Trophoblast cell (in vitro differentiated cells and primary cell): ENCODE measurements around the gene COG8.
"Not testable (repeated sequence)": the region's sequence is repeated elsewhere in the genome, so short reads cannot be mapped to it uniquely, and the experiment has no call there.

Experiments
- DNase-seq, 2 donors: peaks; one replicate each; pipeline ENCODE4 v3.0.0-alpha.2; 2016
- H2AFZ ChIP-seq: 2 replicates; pipeline ENCODE4 v1.6.1; 2013; ENCODE audit warnings: low read length, moderate library complexity, mild to moderate bottlenecking; ENCODE audit not compliant: insufficient read depth, poor library complexity
- H2AK5ac ChIP-seq: 2 replicates; pipeline ENCODE4 v1.6.1; 2013; ENCODE audit warnings: mild to moderate bottlenecking, low read length
- H2BK120ac ChIP-seq: 2 replicates; pipeline ENCODE4 v1.6.1; 2013; ENCODE audit warnings: low read length, mild to moderate bottlenecking, moderate library complexity; ENCODE audit not compliant: insufficient read depth, poor library complexity
- H2BK12ac ChIP-seq: 2 replicates; pipeline ENCODE4 v1.6.1; 2013; ENCODE audit warnings: mild to moderate bottlenecking, low read length, moderate library complexity
- H2BK5ac ChIP-seq: 2 replicates; pipeline ENCODE4 v1.6.1; 2013; ENCODE audit warnings: low read length, low read depth, moderate library complexity, mild to moderate bottlenecking; ENCODE audit not compliant: poor library complexity
- H3K14ac ChIP-seq: 2 replicates; pipeline ENCODE4 v1.6.1; 2013; ENCODE audit warnings: mild to moderate bottlenecking, low read length
- H3K18ac ChIP-seq: 2 replicates; pipeline ENCODE4 v1.6.1; 2013; ENCODE audit warnings: mild to moderate bottlenecking, low read length
- H3K23ac ChIP-seq: 2 replicates; pipeline ENCODE4 v1.6.1; 2013; ENCODE audit warnings: low read length
- H3K27ac ChIP-seq: 2 replicates; pipeline ENCODE4 v1.5.1; 2013; ENCODE audit warnings: low read depth, mild to moderate bottlenecking, inconsistent platforms, low read length, moderate library complexity
- H3K27me3 ChIP-seq: 2 replicates; pipeline ENCODE4 v1.6.1; 2013; ENCODE audit warnings: inconsistent platforms, mild to moderate bottlenecking, low read length, moderate library complexity; ENCODE audit not compliant: insufficient read depth
- H3K36me3 ChIP-seq, 2 experiments: 1 replicate in 1 of 2; 2 replicates in 1 of 2; pipeline ENCODE4 v1.6.1; 2013; ENCODE audit warnings: low read length in 2 of 2, mild to moderate bottlenecking in 2 of 2, moderate library complexity in 1 of 2; ENCODE audit not compliant: insufficient read depth in 2 of 2, control insufficient read depth in 1 of 2
- H3K4ac ChIP-seq: 2 replicates; pipeline ENCODE4 v1.6.1; 2013; ENCODE audit warnings: low read depth, mild to moderate bottlenecking, low read length, moderate library complexity
- H3K4me1 ChIP-seq, 2 experiments: 1 replicate in 1 of 2; 2 replicates in 1 of 2; pipeline ENCODE4 v1.6.1; 2013; ENCODE audit warnings: low read length in 2 of 2, mild to moderate bottlenecking in 2 of 2, moderate library complexity in 1 of 2; ENCODE audit not compliant: insufficient read depth in 2 of 2, control insufficient read depth in 1 of 2
- H3K4me2 ChIP-seq: 2 replicates; pipeline ENCODE4 v1.6.1; 2013; ENCODE audit warnings: inconsistent platforms, mild to moderate bottlenecking, low read length, moderate library complexity
- H3K4me3 ChIP-seq: 2 replicates; pipeline ENCODE4 v1.5.1; 2013; ENCODE audit warnings: mild to moderate bottlenecking, low read depth, low read length, inconsistent platforms
- H3K79me1 ChIP-seq: one replicate; pipeline ENCODE4 v1.6.1; 2013; ENCODE audit warnings: low read length
- H3K79me2 ChIP-seq: 2 replicates; pipeline ENCODE4 v1.6.1; 2013; ENCODE audit warnings: low read length, mild to moderate bottlenecking; ENCODE audit not compliant: control insufficient read depth, insufficient read depth, poor library complexity
- H3K9ac ChIP-seq: 2 replicates; pipeline ENCODE4 v1.6.1; 2013; ENCODE audit warnings: mild to moderate bottlenecking, low read length
- H3K9me3 ChIP-seq: 2 replicates; pipeline ENCODE4 v1.6.1; 2013; ENCODE audit warnings: low read depth, mild to moderate bottlenecking, control low read depth, inconsistent platforms, low read length; ENCODE audit not compliant: insufficient read depth
- H4K12ac ChIP-seq: 2 replicates; pipeline ENCODE4 v1.6.1; 2013; ENCODE audit warnings: low read depth, mild to moderate bottlenecking, low read length, moderate library complexity
- H4K8ac ChIP-seq: 2 replicates; pipeline ENCODE4 v1.6.1; 2013; ENCODE audit warnings: low read depth, mild to moderate bottlenecking, low read length, moderate library complexity
- H4K91ac ChIP-seq: one replicate; pipeline ENCODE4 v1.6.1; 2013; ENCODE audit warnings: low read depth, mild to moderate bottlenecking, low read length, moderate library complexity
- WGBS: extraction: QIAGEN DNeasy Blood & Tissue Kit; methylation state at CpG from one replicate; pipeline ENCODE4 v1.1.7; 2013; ENCODE audit warnings: missing lambda C conversion rate; ENCODE audit not compliant: insufficient read length, insufficient coverage; ENCODE audit errors: extremely low coverage; 5-methylcytosine and 5-hydroxymethylcytosine counted together

Gene COG8

DNA sequence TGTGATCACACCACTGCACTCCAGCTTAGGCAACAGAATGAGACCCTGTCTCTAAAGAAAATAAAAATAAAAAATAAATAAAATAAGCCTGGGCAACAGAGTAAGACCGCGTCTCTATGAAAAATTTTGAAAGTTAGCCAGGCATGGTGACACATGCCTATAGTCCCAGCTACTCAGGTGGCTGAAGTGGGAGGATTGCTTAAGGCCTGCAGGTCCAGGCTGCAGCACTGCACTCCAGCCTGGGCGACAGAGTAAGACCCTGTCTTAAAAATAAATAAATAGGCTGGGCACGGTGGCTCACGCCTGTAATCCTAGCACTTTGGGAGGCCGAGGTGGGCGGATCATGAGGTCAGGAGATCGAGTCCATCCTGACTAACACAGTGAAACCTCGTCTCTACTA lies 47.7 kb downstream of the COG8 start:
- not testable (repeated sequence) for H3K4me3 ChIP-seq, H3K9me3 ChIP-seq, H3K36me3 ChIP-seq, H4K91ac ChIP-seq, H3K9ac ChIP-seq, H3K27ac ChIP-seq, H3K18ac ChIP-seq, H4K8ac ChIP-seq, H3K4me2 ChIP-seq, H3K14ac ChIP-seq, H2BK5ac ChIP-seq, H3K4ac ChIP-seq, H2BK120ac ChIP-seq, H2BK12ac ChIP-seq, H4K12ac ChIP-seq, H3K4me1 ChIP-seq, H3K27me3 ChIP-seq, H3K23ac ChIP-seq, H2AK5ac ChIP-seq, H2AFZ ChIP-seq, H3K79me1 ChIP-seq, DNase-seq, H3K79me2 ChIP-seq
- WGBS = no CpG with 5 or more reads among the region's 9 CpGs

DNA sequence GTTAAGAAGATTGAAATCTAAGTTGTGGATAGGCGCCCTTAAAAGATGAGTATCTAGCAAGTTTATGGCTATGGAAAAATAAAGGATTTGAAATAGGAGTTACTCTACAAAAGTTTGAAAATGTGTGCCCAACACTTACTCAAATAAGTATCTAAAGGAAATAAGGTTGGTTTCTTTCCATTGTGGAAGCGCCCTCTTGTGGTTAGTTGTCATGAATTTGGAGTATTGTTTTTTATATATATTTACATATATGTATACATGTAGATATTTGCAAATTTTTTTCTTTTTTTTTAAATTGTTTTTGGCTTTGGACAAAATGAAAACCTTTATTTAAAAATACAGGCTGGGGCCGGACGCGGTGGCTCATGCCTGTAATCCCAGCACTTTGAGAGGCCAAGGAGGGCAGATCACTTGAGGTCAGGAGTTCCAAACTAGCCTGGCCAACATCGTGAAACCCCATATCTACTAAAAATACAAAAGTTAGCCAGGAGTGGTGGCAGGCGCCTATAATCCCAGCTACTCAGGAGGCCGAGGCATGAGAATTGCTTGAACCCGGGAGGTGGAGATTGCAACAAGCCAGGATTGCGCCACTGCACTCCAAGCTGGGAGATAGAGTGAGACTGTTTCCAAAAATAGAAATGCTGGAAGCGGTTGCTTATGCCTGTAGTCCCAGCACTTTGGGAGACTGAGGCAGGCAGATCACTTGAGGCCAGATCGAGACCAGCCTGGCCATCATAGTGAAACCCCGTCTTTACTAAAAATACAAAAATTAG lies 52.2 kb downstream of the COG8 start:
- no peak overlapping the region for H4K12ac ChIP-seq
- peak; percentile 13 to 86 for DNase-seq
- H2BK5ac ChIP-seq = no peak overlapping the region
- no peak overlapping the region for H4K91ac ChIP-seq
- no peak overlapping the region for H3K14ac ChIP-seq
- H4K8ac ChIP-seq = no peak overlapping the region
- H3K18ac ChIP-seq = no peak overlapping the region
- H2BK120ac ChIP-seq = no peak overlapping the region
- H3K9me3 ChIP-seq = no peaks in the 10 kb centered on the region
- H3K27me3 ChIP-seq = no peaks in the 10 kb centered on the region
- H3K27ac ChIP-seq = no peak overlapping the region
- WGBS = no CpG with 5 or more reads among the region's 13 CpGs
- no peak overlapping the region for H2AK5ac ChIP-seq
- no peak overlapping the region for H3K4me2 ChIP-seq
- no peak overlapping the region for H3K9ac ChIP-seq
- no peak overlapping the region for H3K4ac ChIP-seq
- H3K23ac ChIP-seq = no peak overlapping the region
- H2BK12ac ChIP-seq = no peak overlapping the region
- no peaks in the 10 kb centered on the region for H3K79me2 ChIP-seq
- H3K4me3 ChIP-seq = no peak overlapping the region
- no peaks in the 10 kb centered on the region for H3K79me1 ChIP-seq
- H2AFZ ChIP-seq = no peak overlapping the region
- H3K36me3 ChIP-seq = peaks cover 7 to 10% of the 10 kb centered on the region in 2 experiments
- no peaks in the 10 kb centered on the region for H3K4me1 ChIP-seq

DNA sequence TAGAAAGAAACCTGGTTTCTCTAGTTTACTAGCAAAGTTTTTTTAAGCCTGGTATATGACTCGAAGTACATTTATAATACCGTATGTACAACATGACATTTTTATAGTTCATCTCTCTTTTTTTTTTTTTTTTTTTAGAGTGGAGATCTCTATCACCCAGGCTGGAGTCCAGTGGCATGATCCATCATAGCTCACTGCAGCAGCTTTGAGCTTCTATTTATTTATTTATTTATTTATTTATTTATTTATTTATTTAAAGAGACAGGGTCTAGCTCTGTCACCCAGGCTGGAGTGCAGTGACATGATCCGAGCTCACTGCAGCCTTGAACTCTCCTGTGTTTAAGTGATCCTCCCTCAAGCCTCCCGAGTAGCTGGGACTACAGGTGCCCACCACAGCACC lies 54.1 kb downstream of the COG8 start:
- no CpG with 5 or more reads among the region's 4 CpGs for WGBS
- Histone ChIP-seq H3K4ac (no peak overlapping the region), H3K14ac (no peak overlapping the region)

DNA sequence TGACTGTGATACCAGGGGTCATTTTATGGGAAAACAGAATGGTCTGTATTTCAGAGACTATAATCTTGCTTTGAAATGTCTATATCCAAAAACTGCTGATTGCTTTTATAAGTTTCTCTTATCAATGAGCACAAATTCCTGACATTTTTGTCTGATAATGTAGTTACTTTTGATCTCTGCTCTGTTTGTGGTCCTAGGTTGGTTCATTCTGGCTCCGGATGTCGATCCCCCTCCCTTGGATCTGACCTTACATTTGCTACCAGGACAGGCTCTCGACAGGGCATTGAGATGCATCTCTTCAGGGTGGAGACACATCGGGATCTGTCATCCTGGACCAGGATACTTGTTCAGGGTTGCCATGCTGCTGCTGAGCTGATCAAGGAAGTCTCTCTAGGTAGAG lies 55.5 kb downstream of the COG8 start:
- Histone ChIP-seq H4K12ac (no peak overlapping the region), H3K23ac (no peak overlapping the region), H4K8ac (no peak overlapping the region), H2BK5ac (no peak overlapping the region), H3K79me2 (no peaks in the 10 kb centered on the region), H3K4me1 (no peaks in the 10 kb centered on the region), H2BK120ac (no peak overlapping the region), H4K91ac (no peak overlapping the region), H3K27ac (no peak overlapping the region), H3K9ac (no peak overlapping the region), H3K27me3 (no peaks in the 10 kb centered on the region), H3K36me3 (peaks cover 7 to 8% of the 10 kb centered on the region in 2 experiments), H3K4ac (no peak overlapping the region), H2AFZ (no peak overlapping the region), H3K4me3 (no peak overlapping the region), H3K9me3 (no peaks in the 10 kb centered on the region), H3K14ac (no peak overlapping the region), H3K18ac (no peak overlapping the region), H3K4me2 (no peak overlapping the region), H2BK12ac (no peak overlapping the region), H3K79me1 (no peaks in the 10 kb centered on the region), H2AK5ac (no peak overlapping the region)
- no peak for DNase-seq
- WGBS = no CpG with 5 or more reads among the region's 4 CpGs

More for the DNA sequence above, 54.1 kb downstream of the COG8 start:
- Histone ChIP-seq H4K12ac (no peak overlapping the region), H3K27me3 (no peaks in the 10 kb centered on the region), H2BK120ac (no peak overlapping the region), H2AFZ (no peak overlapping the region), H3K4me2 (no peak overlapping the region), H3K79me2 (no peaks in the 10 kb centered on the region), H4K91ac (no peak overlapping the region), H3K23ac (no peak overlapping the region), H3K18ac (no peak overlapping the region), H2BK12ac (no peak overlapping the region), H3K9ac (no peak overlapping the region), H3K27ac (no peak overlapping the region), H3K4me3 (no peak overlapping the region), H2BK5ac (no peak overlapping the region), H3K9me3 (no peaks in the 10 kb centered on the region), H3K4me1 (no peaks in the 10 kb centered on the region), H4K8ac (no peak overlapping the region), H3K36me3 (peaks cover 7 to 8% of the 10 kb centered on the region in 2 experiments), H2AK5ac (no peak overlapping the region), H3K79me1 (no peaks in the 10 kb centered on the region)
- no peak for DNase-seq
